ENCODE results near the gene WWOX. TPM values are rescaled to one million over a fixed set of nuclear protein-coding genes. Genes with fewer than 3 reads are reported as not detected.

The WWOX gene
- total and polyA plus RNA-seq, 2 of the 4 experiments (the other 2 are of a cell fraction) = 2.7 to 5.4 TPM

- Histone ChIP-seq H3K9me3 (ENCODE audit: control insufficient read depth, insufficient read depth, low read length) (peaks cover 27% of the 10 kb centered on the region), H3K9ac (ENCODE audit: low read depth, low read length) (no peak overlapping the region), H3K18ac (ENCODE audit: low read depth, low read length) (no peak overlapping the region), H2BK15ac (ENCODE audit: low read depth, low read length) (no peak overlapping the region), H2AK9ac (replicated peaks; ENCODE audit: low read depth, low read length, poor library complexity) (no peak overlapping the region), H4K8ac (ENCODE audit: low read depth in 2 of 2, low read length in 2 of 2) (no peak overlapping the region), H2AFZ (replicated peaks; ENCODE audit: low read length, poor library complexity) (no peak overlapping the region), H3K4ac (ENCODE audit: low read depth, low read length) (no peak overlapping the region), H3K4me2 (ENCODE audit: low read depth, low read length) (no peak overlapping the region), H2BK5ac (ENCODE audit: low read depth, low read length, poor library complexity, severe bottlenecking) (no peak overlapping the region), H2BK20ac (ENCODE audit: low read depth, low read length) (no peak overlapping the region), H3K79me1 (ENCODE audit: low read depth in 1 of 2, low read length in 2 of 2) (no peaks in the 10 kb centered on the region), H3K27ac (ENCODE audit: insufficient read depth, low read length) (no peak overlapping the region), H2AK5ac (ENCODE audit: low read depth, low read length) (no peak overlapping the region), H3K4me3 (ENCODE audit: insufficient read depth, low read depth, low read length) (no peak overlapping the region), H4K91ac (ENCODE audit: insufficient read depth, low read depth, low read length) (no peak overlapping the region), H2BK120ac (ENCODE audit: low read depth, low read length) (no peak overlapping the region), H3K14ac (replicated peaks; ENCODE audit: low read depth, low read length) (no peak overlapping the region), H4K5ac (ENCODE audit: low read depth, low read length) (no peak overlapping the region), H3K27me3 (ENCODE audit: control insufficient read depth, insufficient read depth, low read length) (no peaks in the 10 kb centered on the region), H3K23ac (ENCODE audit: low read depth, low read length) (no peak overlapping the region), H3K9me1 (ENCODE audit: insufficient read depth, low read length) (no peaks in the 10 kb centered on the region), H3K4me1 (ENCODE audit: control insufficient read depth, insufficient read depth, low read length) (no peaks in the 10 kb centered on the region), H3K56ac (ENCODE audit: extremely low read depth, insufficient read depth, low read length) (no peak overlapping the region), H4K20me1 (ENCODE audit: insufficient read depth, low read length) (no peaks in the 10 kb centered on the region), H3K36me3 (ENCODE audit: control insufficient read depth, insufficient read depth, low read length) (no peaks in the 10 kb centered on the region)
- in situ Hi-C loops (cut with MboI; ENCODE audit: low sequenced_read_pairs) = no loop called here
- no peak for TF ChIP-seq CTCF (conservative IDR thresholded peaks at IDR 0.05; ENCODE audit: low read depth, low read length)
- TF ChIP-seq MXI1 (IDR thresholded peaks at IDR 0.05; ENCODE audit: borderline replicate concordance, low read depth, low read length) = no peak
- TF ChIP-seq NFE2L2 (IDR thresholded peaks at IDR 0.05; ENCODE audit: low read depth, low read length) = no peak
- TF ChIP-seq MAZ (IDR thresholded peaks at IDR 0.05; ENCODE audit: borderline replicate concordance, low read depth, low read length) = no peak
- TF ChIP-seq CEBPB (IDR thresholded peaks at IDR 0.05; ENCODE audit: low read depth, low read length) = no peak
- no peak for TF ChIP-seq BHLHE40 (IDR thresholded peaks at IDR 0.05; ENCODE audit: low read depth, low read length)
- no peak for TF ChIP-seq USF2 (IDR thresholded peaks at IDR 0.05; ENCODE audit: low read depth, low read length)
- TF ChIP-seq RFX5 (IDR thresholded peaks at IDR 0.05; ENCODE audit: low read depth, low read length) = no peak
- no peak for TF ChIP-seq RAD21 (IDR thresholded peaks at IDR 0.05; ENCODE audit: low read length)
- no peak for TF ChIP-seq POLR2A (IDR thresholded peaks at IDR 0.05; ENCODE audit: low read depth, low read length)
- no peak for TF ChIP-seq RCOR1 (IDR thresholded peaks at IDR 0.05; ENCODE audit: insufficient replicate concordance, low read length)
- no peak for TF ChIP-seq FOS (IDR thresholded peaks at IDR 0.05; ENCODE audit: low read depth, low read length)
- no peak for TF ChIP-seq SMC3 (IDR thresholded peaks at IDR 0.05; ENCODE audit: low read depth, low read length)
- no peak for TF ChIP-seq CHD1 (IDR thresholded peaks at IDR 0.05; ENCODE audit: low read depth, low read length)
- no peak for TF ChIP-seq MAFK (IDR thresholded peaks at IDR 0.05; ENCODE audit: low read depth, low read length)
- no peak for TF ChIP-seq ELK1 (IDR thresholded peaks at IDR 0.05; ENCODE audit: borderline replicate concordance, low read depth, low read length)
- no TSS peak for BruUV-seq (replicated peaks)
- dilution Hi-C loops (cut with HindIII; ENCODE audit: low sequenced_read_pairs, unreplicated experiment) = no loop called here
- 62% methylated on average over 3 of the region's 16 CpGs; no CpG with 5 or more reads in 1 of the 2 experiments for WGBS, 2 experiments (ENCODE audit: extremely low coverage in 2 of 2, insufficient read length in 1 of 2)
- intact Hi-C loops (cut with micrococcal nuclease) = no loop called here
- ATAC-seq (ENCODE audit: low read depth) = no peak
- ChIA-PET POLR2A (ENCODE audit: unreplicated experiment) (no interaction called here), CTCF (no interaction called here)
- DNase-seq = no peak
Observed at GRCh38 chr16:78996790-78997189, 897.3 kb downstream of the WWOX start.
